GM13976 (cell line): ENCODE measurements around the gene KCNC4.

Experiments
- DNase-seq: peaks from one replicate; pipeline ENCODE4 v3.0.0; 2012; ENCODE audit warnings: low spot score
- CTCF ChIP-seq: IDR thresholded peaks from 2 replicates; pipeline ENCODE4 v1.5.1; 2012; ENCODE audit warnings: borderline replicate concordance, mild to moderate bottlenecking; ENCODE audit not compliant: insufficient read depth; ENCODE audit errors: extremely low read depth, missing control alignments, control extremely low read depth
- in situ Hi-C: fragments of 300-500 bp; cut with MboI; formaldehyde crosslinking; loops from one replicate; pipeline ENCODE4 v1.12.0; 2022; ENCODE audit warnings: low sequenced_read_pairs, mixed read lengths, inconsistent platforms; ENCODE audit not compliant: unreplicated experiment

KCNC4 gene

DNA sequence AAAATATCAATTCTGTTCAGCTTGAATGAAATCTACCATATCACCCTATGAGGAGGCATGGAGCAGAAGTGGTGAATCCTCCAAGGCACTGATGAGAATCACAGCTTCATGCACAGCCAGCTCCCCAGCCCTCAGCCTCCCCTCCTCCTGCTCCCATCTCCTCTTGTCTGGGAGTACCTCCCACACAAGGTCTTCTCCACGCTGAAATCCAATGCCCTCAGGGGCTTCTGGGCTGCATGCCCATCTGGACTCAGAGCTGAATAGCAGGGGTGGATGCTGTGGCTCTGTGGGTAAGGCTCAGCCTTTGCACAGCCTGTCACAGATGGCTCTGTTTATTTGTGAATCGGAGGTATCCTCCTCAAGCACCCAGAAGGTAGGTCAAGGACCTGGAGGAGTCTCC, 48.6 kb downstream of the KCNC4 start:
- in situ Hi-C loops: no loop called here
- TF ChIP-seq CTCF: no peak
- no peak for DNase-seq

- no peak for DNase-seq
- in situ Hi-C loops: no loop called here
- TF ChIP-seq CTCF: no peak
Observed at GRCh38 chr1:110259770-110260169, 49.7 kb downstream of the KCNC4 start.
